ENCODE measurements around the gene CYLD. TPM values are rescaled to one million over a fixed set of nuclear protein-coding genes. Genes with fewer than 3 reads are reported as not detected.

Gene CYLD
- total RNA-seq: 10 to 100 TPM; 33.9 to 74.4 (median 49.3) TPM
- polyA plus RNA-seq: 10 to 100 TPM; 17.5 to 78.3 (median 31.8) TPM
- long read RNA-seq, donor 1, partial matches to known transcripts: 0 of 1 reads
- long read RNA-seq, donor 1, other reads (novel, unspliced or antisense): 0 of 1 reads
- long read RNA-seq, donor 2, partial matches to known transcripts: 0 of 2 reads
- long read RNA-seq, donor 2, other reads (novel, unspliced or antisense): 0 of 2 reads
- long read RNA-seq, donor 3, partial matches to known transcripts: 0 of 3 reads
- long read RNA-seq, donor 3, other reads (novel, unspliced or antisense): 0 of 3 reads
- long read RNA-seq, donor 4, partial matches to known transcripts: 5 of 7 reads
- long read RNA-seq, donor 4, other reads (novel, unspliced or antisense): 2 of 7 reads
- long read RNA-seq, donor 5, transcript CYLD-214 (18 exons, 3,513 nt): major isoform, 9 of 48 reads
- long read RNA-seq, donor 5, transcript CYLD-202 (18 exons, 3,536 nt): minor isoform, 8 of 48 reads
- long read RNA-seq, donor 5, partial matches to known transcripts: 8 of 48 reads
- long read RNA-seq, donor 5, other reads (novel, unspliced or antisense): 23 of 48 reads
- long read RNA-seq, donor 6, partial matches to known transcripts: 0 of 3 reads
- long read RNA-seq, donor 6, other reads (novel, unspliced or antisense): 3 of 3 reads
- long read RNA-seq, donor 7, partial matches to known transcripts: 0 of 1 reads
- long read RNA-seq, donor 7, other reads (novel, unspliced or antisense): 0 of 1 reads
- long read RNA-seq, donor 8, partial matches to known transcripts: 0 of 5 reads
- long read RNA-seq, donor 8, other reads (novel, unspliced or antisense): 0 of 5 reads
- long read RNA-seq, donor 9, partial matches to known transcripts: 0 of 1 reads
- long read RNA-seq, donor 9, other reads (novel, unspliced or antisense): 0 of 1 reads
- long read RNA-seq, donor 10, partial matches to known transcripts: 0 of 1 reads
- long read RNA-seq, donor 10, other reads (novel, unspliced or antisense): 0 of 1 reads

GRCh38 chr16:50741781-50742575, at the start of gene CYLD:
Gene CYLD (plus strand): TSS chr16:50742086. CDS start chr16:50749699, 7,613 bp downstream.
- WGBS, 4 donors: 0 to 1% (median 0%) methylated on average over 1 to 93 of the region's 93 CpGs
- H3K9me3 ChIP-seq (replicated peaks in 1 of 3): no peaks in the 10 kb centered on the region
- peak; percentile 68 to 86 for TF ChIP-seq POLR2A (IDR thresholded peaks at IDR 0.05)
- TF ChIP-seq CTCF (IDR thresholded peaks at IDR 0.05): no peak
- DNase-seq: peak; percentile 100
- H3K4me1 ChIP-seq (replicated peaks in 1 of 2): peaks cover 18 to 41% of the 10 kb centered on the region in 2 donors
- H3K27me3 ChIP-seq: no peaks in the 10 kb centered on the region
- peak within 1 kb of the TSS; percentile 66 to 98 (median 93) for H3K27ac ChIP-seq
- intact Hi-C loops (cut with DNase I): no loop called here
- H3K4me3 ChIP-seq: peak within 1 kb of the TSS; percentile 81 to 92 (median 84)
- H3K36me3 ChIP-seq (replicated peaks in 1 of 2): no peaks in the 10 kb centered on the region

- H3K9me3 ChIP-seq (replicated peaks in 1 of 3): no peaks in the 10 kb centered on the region
- 79 to 90% (median 83%) methylated on average over 4 of the region's 4 CpGs for WGBS, 4 donors
- no peak overlapping the region for H3K27ac ChIP-seq
These were observed 49.3 kb upstream of the CYLD start for GRCh38 chr16:50692644-50692998.

GRCh38 chr16:50692999-50693781, 48.7 kb upstream of the CYLD start, which contains the start of gene NOD2:
Gene NOD2 (plus strand): TSS chr16:50693606. CDS start chr16:50699496, 5,890 bp downstream.
- no peak for TF ChIP-seq CTCF (IDR thresholded peaks at IDR 0.05)
- TF ChIP-seq POLR2A (IDR thresholded peaks at IDR 0.05): no peak
- WGBS, 4 donors: 16 to 50% (median 27%) methylated on average over 18 to 56 of the region's 56 CpGs
- DNase-seq: peak in 3 of 7 donors; percentile 15 to 43 (median 30)
- Histone ChIP-seq H3K36me3 (replicated peaks in 1 of 2) (no peaks in the 10 kb centered on the region), H3K27me3 (no peaks in the 10 kb centered on the region), H3K9me3 (replicated peaks in 1 of 3) (no peaks in the 10 kb centered on the region), H3K4me1 (replicated peaks in 1 of 2) (peaks cover 7 to 30% of the 10 kb centered on the region in 2 donors), H3K4me3 (peak within 1 kb of the TSS in 2 of 4 donors; percentile 19 to 72), H3K27ac (no peak within 1 kb of the TSS)
- intact Hi-C loops (cut with DNase I): loop anchor here in 1 of 2 donors (10.0 kb wide), 1 partner anchor 112 kb away; no protein-coding TSS in a partner anchor

More at GRCh38 chr16:50692644-50692998, 49.3 kb upstream of the CYLD start:
- no peaks in the 10 kb centered on the region for H3K27me3 ChIP-seq
- H3K4me1 ChIP-seq (replicated peaks in 1 of 2): peaks cover 4 to 24% of the 10 kb centered on the region in 2 donors
- intact Hi-C loops (cut with DNase I): loop anchor here in 1 of 2 donors (10.0 kb wide), 1 partner anchor 112 kb away; no protein-coding TSS in a partner anchor
- no peak overlapping the region for H3K4me3 ChIP-seq
- peak in 1 of 7 donors; percentile 8 for DNase-seq
- TF ChIP-seq CTCF (IDR thresholded peaks at IDR 0.05): no peak
- TF ChIP-seq POLR2A (IDR thresholded peaks at IDR 0.05): no peak
- H3K36me3 ChIP-seq (replicated peaks in 1 of 2): no peaks in the 10 kb centered on the region

Data from adrenal gland (tissue), 19 donors.